ENCODE results near the gene CERS5.
A peak's percentile ranks its signal among the peaks of the same experiment; 100 is the strongest.

Gene CERS5

GRCh38 chr12:50195832-50196231 is 28.7 kb upstream of the CERS5 start:
- no peaks in the 10 kb centered on the region for H3K9me3 Mint-ChIP-seq (ENCODE audit: low read depth)
- H3K27me3 Mint-ChIP-seq: no peaks in the 10 kb centered on the region
- H3K4me3 Mint-ChIP-seq: no peak overlapping the region
- H3K27ac Mint-ChIP-seq: no peak overlapping the region
- no peaks in the 10 kb centered on the region for H3K4me1 Mint-ChIP-seq (ENCODE audit: low read depth)
- peaks cover 11% of the 10 kb centered on the region for H3K36me3 Mint-ChIP-seq

- Mint-ChIP-seq H3K27me3 (no peaks in the 10 kb centered on the region), H3K4me3 (no peak overlapping the region), H3K9me3 (ENCODE audit: low read depth) (no peaks in the 10 kb centered on the region), H3K36me3 (peaks cover 6% of the 10 kb centered on the region), H3K4me1 (ENCODE audit: low read depth) (peaks cover 16% of the 10 kb centered on the region), H3K27ac (no peak overlapping the region)
Measured at GRCh38 chr12:50192908-50193307, 25.7 kb upstream of the CERS5 start.

GRCh38 chr12:50192236-50192635 is 25.1 kb upstream of the CERS5 start:
- Mint-ChIP-seq H3K4me1 (ENCODE audit: low read depth) (peaks cover 22% of the 10 kb centered on the region), H3K4me3 (no peak overlapping the region), H3K9me3 (ENCODE audit: low read depth) (no peaks in the 10 kb centered on the region), H3K27ac (no peak overlapping the region), H3K27me3 (no peaks in the 10 kb centered on the region), H3K36me3 (peaks cover 6% of the 10 kb centered on the region)

- H3K27me3 Mint-ChIP-seq: no peaks in the 10 kb centered on the region
- H3K36me3 Mint-ChIP-seq: peaks cover 6% of the 10 kb centered on the region
Measured at GRCh38 chr12:50190859-50191258, 23.7 kb upstream of the CERS5 start.

GRCh38 chr12:50188875-50189575 is 21.9 kb upstream of the CERS5 start:
- peaks cover 4% of the 10 kb centered on the region for H3K36me3 Mint-ChIP-seq
- H3K27ac Mint-ChIP-seq: peak overlapping the region; percentile 91
- H3K4me3 Mint-ChIP-seq: peak overlapping the region; percentile 58
- H3K4me1 Mint-ChIP-seq (ENCODE audit: low read depth): peaks cover 42% of the 10 kb centered on the region
- H3K27me3 Mint-ChIP-seq: no peaks in the 10 kb centered on the region
- H3K9me3 Mint-ChIP-seq (ENCODE audit: low read depth): no peaks in the 10 kb centered on the region

More at GRCh38 chr12:50190859-50191258, 23.7 kb upstream of the CERS5 start:
- no peaks in the 10 kb centered on the region for H3K9me3 Mint-ChIP-seq (ENCODE audit: low read depth)
- no peak overlapping the region for H3K27ac Mint-ChIP-seq
- peaks cover 36% of the 10 kb centered on the region for H3K4me1 Mint-ChIP-seq (ENCODE audit: low read depth)
- H3K4me3 Mint-ChIP-seq: no peak overlapping the region

- no peak overlapping the region for H3K4me3 Mint-ChIP-seq
- H3K27ac Mint-ChIP-seq: peak overlapping the region; percentile 91
- H3K9me3 Mint-ChIP-seq (ENCODE audit: low read depth): no peaks in the 10 kb centered on the region
- H3K4me1 Mint-ChIP-seq (ENCODE audit: low read depth): peaks cover 42% of the 10 kb centered on the region
- H3K36me3 Mint-ChIP-seq: peaks cover 4% of the 10 kb centered on the region
- H3K27me3 Mint-ChIP-seq: no peaks in the 10 kb centered on the region
Measured at GRCh38 chr12:50188241-50188781, 21.1 kb upstream of the CERS5 start.

GRCh38 chr12:50187084-50187900 is 20.1 kb upstream of the CERS5 start:
- H3K36me3 Mint-ChIP-seq: peaks cover 2% of the 10 kb centered on the region

GRCh38 chr12:50186681-50187080 is 19.5 kb upstream of the CERS5 start:
- Mint-ChIP-seq H3K27me3 (no peaks in the 10 kb centered on the region), H3K36me3 (peaks cover 2% of the 10 kb centered on the region), H3K9me3 (ENCODE audit: low read depth) (no peaks in the 10 kb centered on the region), H3K4me1 (ENCODE audit: low read depth) (peaks cover 42% of the 10 kb centered on the region), H3K4me3 (peak overlapping the region; percentile 40), H3K27ac (peak overlapping the region; percentile 91)

More at GRCh38 chr12:50187084-50187900, 20.1 kb upstream of the CERS5 start:
- H3K4me1 Mint-ChIP-seq (ENCODE audit: low read depth): peaks cover 42% of the 10 kb centered on the region
- H3K27ac Mint-ChIP-seq: peak overlapping the region; percentile 91
- H3K9me3 Mint-ChIP-seq (ENCODE audit: low read depth): no peaks in the 10 kb centered on the region
- no peaks in the 10 kb centered on the region for H3K27me3 Mint-ChIP-seq
- peak overlapping the region; percentile 40 for H3K4me3 Mint-ChIP-seq

GRCh38 chr12:50185970-50186663 is 18.9 kb upstream of the CERS5 start:
- Mint-ChIP-seq H3K4me1 (ENCODE audit: low read depth) (peaks cover 42% of the 10 kb centered on the region), H3K27ac (peak overlapping the region; percentile 91)

GRCh38 chr12:50185301-50185895 is 18.2 kb upstream of the CERS5 start:
- peak overlapping the region; percentile 91 for H3K27ac Mint-ChIP-seq
- H3K9me3 Mint-ChIP-seq (ENCODE audit: low read depth): no peaks in the 10 kb centered on the region
- peaks cover 2% of the 10 kb centered on the region for H3K36me3 Mint-ChIP-seq
- peaks cover 42% of the 10 kb centered on the region for H3K4me1 Mint-ChIP-seq (ENCODE audit: low read depth)
- H3K4me3 Mint-ChIP-seq: no peak overlapping the region
- no peaks in the 10 kb centered on the region for H3K27me3 Mint-ChIP-seq

More at GRCh38 chr12:50185970-50186663, 18.9 kb upstream of the CERS5 start:
- H3K36me3 Mint-ChIP-seq: peaks cover 2% of the 10 kb centered on the region
- no peaks in the 10 kb centered on the region for H3K27me3 Mint-ChIP-seq
- no peaks in the 10 kb centered on the region for H3K9me3 Mint-ChIP-seq (ENCODE audit: low read depth)
- H3K4me3 Mint-ChIP-seq: peak overlapping the region; percentile 40

- Mint-ChIP-seq H3K4me1 (ENCODE audit: low read depth) (peaks cover 40% of the 10 kb centered on the region), H3K9me3 (ENCODE audit: low read depth) (no peaks in the 10 kb centered on the region), H3K4me3 (no peak overlapping the region), H3K36me3 (peaks cover 2% of the 10 kb centered on the region), H3K27me3 (no peaks in the 10 kb centered on the region), H3K27ac (no peak overlapping the region)
Measured at GRCh38 chr12:50184261-50184660, 17.1 kb upstream of the CERS5 start.

- Mint-ChIP-seq H3K36me3 (no peaks in the 10 kb centered on the region), H3K4me3 (no peak overlapping the region), H3K9me3 (ENCODE audit: low read depth) (no peaks in the 10 kb centered on the region), H3K27me3 (no peaks in the 10 kb centered on the region), H3K27ac (no peak overlapping the region), H3K4me1 (ENCODE audit: low read depth) (peaks cover 23% of the 10 kb centered on the region)
Measured at GRCh38 chr12:50182461-50182860, 15.3 kb upstream of the CERS5 start.

GRCh38 chr12:50181691-50182090 is 14.5 kb upstream of the CERS5 start:
- H3K27me3 Mint-ChIP-seq: no peaks in the 10 kb centered on the region
- H3K27ac Mint-ChIP-seq: peak overlapping the region; percentile 17
- H3K36me3 Mint-ChIP-seq: no peaks in the 10 kb centered on the region
- peaks cover 15% of the 10 kb centered on the region for H3K4me1 Mint-ChIP-seq (ENCODE audit: low read depth)
- no peak overlapping the region for H3K4me3 Mint-ChIP-seq
- no peaks in the 10 kb centered on the region for H3K9me3 Mint-ChIP-seq (ENCODE audit: low read depth)

GRCh38 chr12:50175716-50176026 is 8.5 kb upstream of the CERS5 start:
- no peaks in the 10 kb centered on the region for H3K9me3 Mint-ChIP-seq (ENCODE audit: low read depth)
- H3K27me3 Mint-ChIP-seq: no peaks in the 10 kb centered on the region
- H3K36me3 Mint-ChIP-seq: no peaks in the 10 kb centered on the region

More at GRCh38 chr12:50175716-50176026, 8.5 kb upstream of the CERS5 start:
- no peaks in the 10 kb centered on the region for H3K4me1 Mint-ChIP-seq (ENCODE audit: low read depth)
- no peak overlapping the region for H3K4me3 Mint-ChIP-seq
- no peak overlapping the region for H3K27ac Mint-ChIP-seq

Data from activated naive CD8-positive, alpha-beta T cell (primary cell).